A549 (cell line): Measurements from ENCODE around the gene STAM. TPM values are rescaled to one million over a fixed set of nuclear protein-coding genes. Genes with fewer than 3 reads are reported as not detected.

ENCODE experiments used
- ATAC-seq, 2 experiments: fragments of 200-7000 bp in 1 of 2; fragments of >200 bp in 1 of 2; cut with Nextera tagmentation in 1 of 2; cut with Tn5 transposase in 1 of 2; 3 replicates each; pipeline versions ENCODE4 v1.8.0 to v1.9.1; 2018 to 2020; ENCODE audit warnings: mild to moderate bottlenecking in 1 of 2, moderate library complexity in 1 of 2
- CTCF ChIA-PET: fragments of 300-600 bp; sonication (Branson Sonifier 250); formaldehyde crosslinking; extraction: SDS; loops from one replicate; lab custom pipeline; 2021; ENCODE audit warnings: antibody characterized with exemption, inconsistent platforms; lab: Yijun Ruan, JAX
- POLR2A ChIA-PET: fragments of 350-600 bp; formaldehyde crosslinking; extraction: SDS; loops from one replicate; lab custom pipeline; 2021; ENCODE audit warnings: antibody characterized with exemption, inconsistent platforms; lab: Yijun Ruan, JAX
- DNase-seq, 2 experiments: peaks; one replicate each; pipeline versions ENCODE4 v3.0.0 to v3.0.0-alpha.2; 2011 to 2016; ENCODE audit warnings: low read depth in 1 of 2, low spot score in 1 of 2
- FAIRE-seq: peaks from 2 replicates; lab custom pipeline; 2011; peaks lifted over from hg19 to GRCh38; lab: Jason Lieb, UNC
- H3K27ac ChIP-seq, 2 experiments: fragments of >200 bp; sonication (Bioruptor Twin); formaldehyde crosslinking; 3 replicates each; pipeline ENCODE4 v1.5.1; 2016 to 2017
- H3K4me1 ChIP-seq: fragments of >200 bp; sonication (Bioruptor Twin); formaldehyde crosslinking; 3 replicates; pipeline ENCODE4 v1.6.1; 2016
- H3K4me2 ChIP-seq: fragments of >200 bp; sonication (Bioruptor Twin); formaldehyde crosslinking; 3 replicates; pipeline ENCODE4 v1.6.1; 2016
- H3K4me3 ChIP-seq: fragments of >200 bp; sonication (Bioruptor Twin); formaldehyde crosslinking; 3 replicates; pipeline ENCODE4 v1.5.1; 2016
- H3K9me3 ChIP-seq: fragments of >200 bp; sonication (Bioruptor Twin); formaldehyde crosslinking; 3 replicates; pipeline ENCODE4 v1.6.1; 2016
- ATOH8 ChIP-seq: fragments of 250-450 bp; sonication (Bioruptor Pico); IDR thresholded peaks from 2 replicates; pipeline ENCODE4 v1.5.0; 2020; ENCODE audit warnings: low read depth, mild to moderate bottlenecking, moderate library complexity
- CEBPB ChIP-seq, 2 experiments: fragments of >200 bp in 1 of 2; sonication (Bioruptor Twin) in 1 of 2; formaldehyde crosslinking in 1 of 2; IDR thresholded peaks; 2 replicates each; pipeline ENCODE4 v1.6.1; 2012 to 2016
- CTCF ChIP-seq: fragments of >200 bp; sonication (Bioruptor Twin); formaldehyde crosslinking; IDR thresholded peaks from 3 replicates; pipeline ENCODE4 v1.5.1; 2016
- EHF ChIP-seq: fragments of 250-450 bp; sonication (Bioruptor Pico); IDR thresholded peaks from 2 replicates; pipeline ENCODE4 v1.5.0; 2020; ENCODE audit warnings: mild to moderate bottlenecking
- EP300 ChIP-seq, 2 experiments: fragments of >200 bp; sonication (Bioruptor Twin); formaldehyde crosslinking; IDR thresholded peaks; 2 replicates in 1 of 2; 3 replicates in 1 of 2; pipeline ENCODE4 v1.6.1; 2016 to 2017
- FOSB ChIP-seq: fragments of 250-450 bp; sonication (Bioruptor Pico); IDR thresholded peaks from 2 replicates; pipeline ENCODE4 v1.5.0; 2020; ENCODE audit warnings: mild to moderate bottlenecking, moderate library complexity
- FOXS1 ChIP-seq: fragments of 250-450 bp; sonication (Bioruptor Pico); IDR thresholded peaks from 2 replicates; pipeline ENCODE4 v1.5.0; 2020; ENCODE audit warnings: mild to moderate bottlenecking, moderate library complexity
- HES2 ChIP-seq: fragments of >200 bp; sonication (Bioruptor Twin); formaldehyde crosslinking; IDR thresholded peaks from 2 replicates; pipeline ENCODE4 v1.6.1; 2016
- HOXB13 ChIP-seq: fragments of 250-450 bp; sonication (Bioruptor Pico); IDR thresholded peaks from 2 replicates; pipeline ENCODE4 v1.5.0; 2020; ENCODE audit warnings: low read depth, mild to moderate bottlenecking, moderate library complexity
- JUN ChIP-seq, 2 experiments: fragments of >200 bp; sonication (Bioruptor Twin); formaldehyde crosslinking; IDR thresholded peaks; 2 replicates in 1 of 2; 3 replicates in 1 of 2; pipeline ENCODE4 v1.6.1; 2016 to 2017
- JUNB ChIP-seq: fragments of >200 bp; sonication (Bioruptor Twin); formaldehyde crosslinking; IDR thresholded peaks from 2 replicates; pipeline ENCODE4 v1.6.1; 2016
- MAFK ChIP-seq: fragments of 450-650 bp; IDR thresholded peaks from 2 replicates; pipeline ENCODE4 v1.6.1; 2014; ENCODE audit not compliant: partially characterized antibody
- MAZ ChIP-seq: fragments of 150-350 bp; IDR thresholded peaks from 2 replicates; pipeline ENCODE4 v1.6.1; 2014; ENCODE audit warnings: antibody characterized with exemption, low read depth, low read length, borderline replicate concordance
- MYC ChIP-seq: IDR thresholded peaks from 2 replicates; pipeline ENCODE4 v1.6.1; 2012; ENCODE audit warnings: mild to moderate bottlenecking, inconsistent platforms, low read length, improper control_type of control experiment, borderline replicate concordance
- PBX3 ChIP-seq: IDR thresholded peaks from 2 replicates; pipeline ENCODE4 v1.6.1; 2012
- PHF8 ChIP-seq: fragments of 200-600 bp; sonication (generic); IDR thresholded peaks from 2 replicates; pipeline ENCODE4 v1.6.1; 2016; ENCODE audit warnings: low read depth, mild to moderate bottlenecking, antibody characterized with exemption, moderate library complexity, borderline replicate concordance
- POLR2AphosphoS2 ChIP-seq: conservative IDR thresholded peaks from 2 replicates; pipeline ENCODE4 v1.6.1; 2012; ENCODE audit warnings: low read length, improper control_type of control experiment, inconsistent platforms
- RAD21 ChIP-seq, 2 experiments: fragments of >200 bp in 1 of 2; sonication (Bioruptor Twin) in 1 of 2; formaldehyde crosslinking in 1 of 2; IDR thresholded peaks in 1 of 2; conservative IDR thresholded peaks in 1 of 2; 2 replicates in 1 of 2; 3 replicates in 1 of 2; pipeline ENCODE4 v1.6.1; 2012 to 2018; ENCODE audit warnings: inconsistent platforms in 1 of 2
- RARB ChIP-seq: fragments of 250-450 bp; sonication (Bioruptor Pico); IDR thresholded peaks from 2 replicates; pipeline ENCODE4 v1.8.0; 2021; ENCODE audit warnings: mild to moderate bottlenecking, moderate library complexity
- RFX5 ChIP-seq: fragments of 450-650 bp; IDR thresholded peaks from 2 replicates; pipeline ENCODE4 v1.7.1; 2014; ENCODE audit warnings: antibody characterized with exemption, mild to moderate bottlenecking, moderate library complexity
- RNF2 ChIP-seq: fragments of 200-600 bp; sonication (generic); IDR thresholded peaks from 2 replicates; pipeline ENCODE4 v1.6.1; 2016; ENCODE audit warnings: low read depth, mild to moderate bottlenecking, antibody characterized with exemption, moderate library complexity, borderline replicate concordance
- TFCP2L1 ChIP-seq: fragments of 250-450 bp; sonication (Bioruptor Pico); IDR thresholded peaks from 2 replicates; pipeline ENCODE4 v1.5.0; 2021; ENCODE audit warnings: mild to moderate bottlenecking
- ZC3H11A ChIP-seq: fragments of 450-650 bp; IDR thresholded peaks from 2 replicates; pipeline ENCODE4 v1.6.1; 2014; ENCODE audit warnings: antibody characterized with exemption, mild to moderate bottlenecking
- ZNF302 ChIP-seq: fragments of 250-450 bp; sonication (Bioruptor Pico); IDR thresholded peaks from 2 replicates; pipeline ENCODE4 v1.9.0; 2021; ENCODE audit warnings: inconsistent platforms, mild to moderate bottlenecking, moderate library complexity
- ZSCAN20 ChIP-seq: fragments of 250-450 bp; sonication (Bioruptor Pico); IDR thresholded peaks from 2 replicates; pipeline ENCODE4 v1.8.0; 2022; ENCODE audit warnings: mild to moderate bottlenecking, moderate library complexity
- WGBS: methylation state at CpG from one replicate; pipeline ENCODE4 v1.1.6; 2017; ENCODE audit errors: missing lambda C conversion rate; 5-methylcytosine and 5-hydroxymethylcytosine counted together
- polyA plus RNA-seq, 4 experiments: library from polyadenylated mRNA; depleted of rRNA in 3 of 4; stranded (reverse); fragments of >200 nt; fragmentation: RNase III in 1 of 4; extraction: RNeasy Plus Mini Kit Qiagen cat#74134 plus additional on column Dnase treatment in 1 of 4; gene quantifications; 2 replicates in 3 of 4; 3 replicates in 1 of 4; pipeline ENCODE4 v1.2.3, GENCODE V29; 2011 to 2017

Gene STAM
- polyA plus RNA-seq, 2 of the 4 experiments (the other 2 are of a cell fraction), result 24.4 to 51.7 TPM

- ChIA-PET POLR2A (no interaction called here), CTCF (interaction anchor here (0.5 to 3.5 kb wide), 7 partner anchors 21 to 481 kb away, joined by 3 to 11 read pairs (median 3); no protein-coding TSS in a partner anchor)
- Histone ChIP-seq H3K4me3 (no peak overlapping the region), H3K27ac (no peak overlapping the region), H3K9me3 (no peaks in the 10 kb centered on the region), H3K4me1 (0 out of 3 replicates have a peak, but pooled peaks cover 3% of the 10 kb centered on the region), H3K4me2 (no peak overlapping the region)
- DNase-seq, result no peak
- no peak for FAIRE-seq
- no peak for ATAC-seq
- TF ChIP-seq PHF8, result no peak
- no peak for TF ChIP-seq RAD21 (conservative IDR thresholded peaks at IDR 0.05 in 1 of 2, IDR thresholded peaks at IDR 0.05 in 1 of 2)
- TF ChIP-seq TFCP2L1 (CRISPR knock-in tag), result no peak
- no peak for TF ChIP-seq PBX3
- no peak for TF ChIP-seq CEBPB (IDR thresholded peaks at IDR 0.05)
- TF ChIP-seq EP300 (IDR thresholded peaks at IDR 0.05), result no peak
- TF ChIP-seq FOXS1 (CRISPR knock-in tag), result no peak
- WGBS, result 83% methylated on average over 15 of the region's 15 CpGs
Measured at GRCh38 chr10:17735166-17735941, 91.4 kb downstream of the STAM start.

GRCh38 chr10:17736223-17736622, 92.3 kb downstream of the STAM start:
- WGBS, result 100% methylated on average over 2 of the region's 2 CpGs
- no peak for ATAC-seq
- H3K4me3 ChIP-seq, result no peak overlapping the region
- H3K27ac ChIP-seq, result no peak overlapping the region
- ChIA-PET CTCF (interaction anchor here (0.6 to 3.5 kb wide), 15 partner anchors 9 to 497 kb away, joined by 3 to 11 read pairs (median 4); no protein-coding TSS in a partner anchor), POLR2A (no interaction called here)
- no peak for FAIRE-seq
- no peaks in the 10 kb centered on the region for H3K9me3 ChIP-seq
- no peak for DNase-seq
- H3K4me1 ChIP-seq, result 0 out of 3 replicates have a peak, but pooled peaks cover 3% of the 10 kb centered on the region
- no peak overlapping the region for H3K4me2 ChIP-seq
- TF ChIP-seq HES2, result no peak
- TF ChIP-seq HOXB13 (CRISPR knock-in tag), result no peak
- TF ChIP-seq POLR2AphosphoS2, result no peak
- no peak for TF ChIP-seq ZC3H11A
- TF ChIP-seq RNF2, result no peak
- no peak for TF ChIP-seq ZSCAN20
- no peak for TF ChIP-seq RARB
- TF ChIP-seq MAZ, result no peak
- no peak for TF ChIP-seq CEBPB (IDR thresholded peaks at IDR 0.05)
- TF ChIP-seq JUNB, result no peak
- no peak for TF ChIP-seq RFX5
- TF ChIP-seq FOXS1 (CRISPR knock-in tag), result no peak
- TF ChIP-seq EHF (CRISPR knock-in tag), result no peak
- TF ChIP-seq CTCF, result no peak
- TF ChIP-seq MYC, result no peak
- no peak for TF ChIP-seq ATOH8 (CRISPR knock-in tag)
- TF ChIP-seq FOSB (CRISPR knock-in tag), result no peak
- no peak for TF ChIP-seq MAFK
- TF ChIP-seq ZNF302 (CRISPR knock-in tag), result no peak
- no peak for TF ChIP-seq JUN (IDR thresholded peaks at IDR 0.05)
